H1 (cell line): ENCODE results near the gene RHOV. TPM values are rescaled to one million over a fixed set of nuclear protein-coding genes. Genes with fewer than 3 reads are reported as not detected.

Experiments used
- CTCF ChIA-PET: fragments of 300-600 bp; sonication (Branson Sonifier 250); formaldehyde crosslinking; loops from one replicate; lab custom pipeline; 2021; ENCODE audit not compliant: partially characterized antibody; lab: Charles Lee
- POLR2A ChIA-PET: fragments of 300-600 bp; sonication (Branson Sonifier 250); formaldehyde crosslinking; loops from one replicate; lab custom pipeline; 2021; ENCODE audit warnings: inconsistent platforms; ENCODE audit not compliant: partially characterized antibody; lab: Charles Lee
- DNase-seq, 2 experiments: peaks; one replicate each; pipeline versions ENCODE4 v3.0.0 to v3.0.0-alpha.2; 2010 to 2022; ENCODE audit warnings: low spot score in 2 of 2, low read depth in 1 of 2, mixed read lengths in 1 of 2
- FAIRE-seq: peaks from 2 replicates; lab custom pipeline; 2011; peaks lifted over from hg19 to GRCh38; lab: Jason Lieb, UNC
- H2AFZ ChIP-seq: 2 replicates; pipeline ENCODE4 v1.8.1; 2012; ENCODE audit warnings: low read length, inconsistent platforms
- H2AK5ac ChIP-seq: 2 replicates; pipeline ENCODE4 v1.6.1; 2013; ENCODE audit warnings: low read depth, low read length
- H2BK120ac ChIP-seq: replicated peaks from 2 replicates; pipeline ENCODE3; 2013; ENCODE audit warnings: low read depth, low read length, inconsistent platforms
- H2BK12ac ChIP-seq: 2 replicates; pipeline ENCODE4 v1.6.1; 2013; ENCODE audit warnings: low read depth, low read length
- H2BK15ac ChIP-seq: 2 replicates; pipeline ENCODE4 v1.6.1; 2013; ENCODE audit warnings: low read length
- H2BK20ac ChIP-seq: 2 replicates; pipeline ENCODE4 v1.6.1; 2013; ENCODE audit warnings: low read length
- H2BK5ac ChIP-seq: 2 replicates; pipeline ENCODE4 v1.6.1; 2013; ENCODE audit warnings: low read depth, low read length
- H3K14ac ChIP-seq: 2 replicates; pipeline ENCODE4 v1.6.1; 2013; ENCODE audit warnings: inconsistent platforms; ENCODE audit not compliant: insufficient read length
- H3K18ac ChIP-seq: 2 replicates; pipeline ENCODE4 v1.6.1; 2013; ENCODE audit warnings: low read length; ENCODE audit errors: extremely low read depth
- H3K23ac ChIP-seq: 2 replicates; pipeline ENCODE4 v1.6.1; 2013; ENCODE audit warnings: inconsistent platforms; ENCODE audit not compliant: insufficient read length
- H3K23me2 ChIP-seq: 2 replicates; pipeline ENCODE4 v1.6.1; 2013; ENCODE audit warnings: low read depth, low read length
- H3K27ac ChIP-seq: 2 replicates; pipeline ENCODE4 v1.6.1; 2011; ENCODE audit warnings: low read depth, low read length, inconsistent platforms
- H3K27me3 ChIP-seq, 4 experiments: replicated peaks in 1 of 4; 1 replicate in 1 of 4; 2 replicates in 3 of 4; pipeline versions ENCODE4 v1.6.1 to v1.8.1; 2011 to 2013; ENCODE audit warnings: low read length in 3 of 4, mild to moderate bottlenecking in 3 of 4, inconsistent platforms in 2 of 4, mixed read lengths in 2 of 4, moderate library complexity in 1 of 4; ENCODE audit not compliant: control insufficient read depth in 3 of 4, insufficient read depth in 3 of 4; ENCODE audit errors: extremely low read depth in 1 of 4
- H3K36me3 ChIP-seq, 4 experiments: 2 replicates each; pipeline versions ENCODE4 v1.6.1 to v1.8.1; 2011 to 2013; ENCODE audit warnings: mild to moderate bottlenecking in 4 of 4, low read length in 3 of 4, moderate library complexity in 2 of 4, control low read depth in 1 of 4, inconsistent platforms in 1 of 4; ENCODE audit not compliant: insufficient read depth in 4 of 4, control insufficient read depth in 2 of 4
- H3K4ac ChIP-seq: replicated peaks from 2 replicates; pipeline ENCODE3; 2013; ENCODE audit warnings: low read length, low read depth, mixed read lengths, inconsistent platforms; ENCODE audit not compliant: insufficient read length
- H3K4me1 ChIP-seq, 4 experiments: replicated peaks in 1 of 4; 1 replicate in 1 of 4; 2 replicates in 3 of 4; pipeline versions ENCODE4 v1.6.1 to v1.8.1; 2011 to 2013; ENCODE audit warnings: low read length in 3 of 4, inconsistent platforms in 2 of 4, mixed read lengths in 1 of 4; ENCODE audit not compliant: insufficient read depth in 4 of 4, control insufficient read depth in 3 of 4
- H3K4me2 ChIP-seq, 2 experiments: 2 replicates each; pipeline versions ENCODE4 v1.6.1 to v1.8.1; 2011 to 2013; ENCODE audit warnings: low read depth in 2 of 2, low read length in 2 of 2, control low read depth in 1 of 2, inconsistent platforms in 1 of 2, mild to moderate bottlenecking in 1 of 2; ENCODE audit not compliant: insufficient read depth in 1 of 2
- H3K4me3 ChIP-seq, 4 experiments: fragments of 200-600, 300-600 bp in 1 of 4; sonication (generic), shearing (Covaris generic), sonication (Bioruptor Twin) in 1 of 4; 2 replicates each; pipeline versions ENCODE4 v1.5.1 to v1.8.1; 2011 to 2016; ENCODE audit warnings: low read length in 4 of 4, low read depth in 3 of 4, control low read depth in 2 of 4, inconsistent platforms in 2 of 4, mild to moderate bottlenecking in 2 of 4, mixed read lengths in 1 of 4, moderate library complexity in 1 of 4; ENCODE audit not compliant: insufficient read depth in 2 of 4; ENCODE audit errors: extremely low read depth in 1 of 4
- H3K56ac ChIP-seq: replicated peaks from 2 replicates; pipeline ENCODE3; 2013; ENCODE audit warnings: low read depth, mild to moderate bottlenecking, mixed read lengths, low read length, inconsistent platforms; ENCODE audit not compliant: insufficient read length
- H3K79me1 ChIP-seq: 2 replicates; pipeline ENCODE4 v1.6.1; 2013; ENCODE audit warnings: low read depth, low read length, control low read depth
- H3K79me2 ChIP-seq, 2 experiments: 2 replicates each; pipeline versions ENCODE4 v1.6.1 to v1.8.1; 2012 to 2013; ENCODE audit warnings: low read length in 2 of 2, mild to moderate bottlenecking in 2 of 2, inconsistent platforms in 1 of 2; ENCODE audit not compliant: insufficient read depth in 2 of 2, control insufficient read depth in 1 of 2
- H3K9ac ChIP-seq, 4 experiments: replicated peaks in 1 of 4; 1 replicate in 1 of 4; 2 replicates in 3 of 4; pipeline versions ENCODE4 v1.6.1 to v1.8.1; 2011 to 2013; ENCODE audit warnings: low read depth in 3 of 4, low read length in 3 of 4, control low read depth in 2 of 4, mild to moderate bottlenecking in 2 of 4, moderate library complexity in 2 of 4, inconsistent platforms in 1 of 4; ENCODE audit errors: extremely low read depth in 1 of 4
- H3K9me3 ChIP-seq, 2 experiments: 2 replicates each; pipeline versions ENCODE4 v1.6.1 to v1.8.1; 2012 to 2013; ENCODE audit warnings: mild to moderate bottlenecking in 2 of 2, moderate library complexity in 2 of 2, control low read depth in 1 of 2, inconsistent platforms in 1 of 2, low read depth in 1 of 2, low read length in 1 of 2, mixed read lengths in 1 of 2; ENCODE audit not compliant: insufficient read depth in 2 of 2
- H4K20me1 ChIP-seq, 2 experiments: replicated peaks in 1 of 2; 2 replicates each; pipeline versions ENCODE3 to v1.8.1; 2011 to 2013; ENCODE audit warnings: inconsistent platforms in 2 of 2, low read length in 2 of 2, mild to moderate bottlenecking in 1 of 2; ENCODE audit not compliant: insufficient read depth in 2 of 2, control insufficient read depth in 1 of 2
- H4K5ac ChIP-seq: 2 replicates; pipeline ENCODE4 v1.6.1; 2013; ENCODE audit warnings: low read length, low read depth, mixed read lengths, inconsistent platforms; ENCODE audit not compliant: insufficient read length
- H4K8ac ChIP-seq: 2 replicates; pipeline ENCODE4 v1.8.0; 2013; ENCODE audit warnings: mild to moderate bottlenecking, moderate library complexity, low read length, inconsistent platforms; ENCODE audit not compliant: insufficient read depth; ENCODE audit errors: extremely low read depth
- H4K91ac ChIP-seq: replicated peaks from 2 replicates; pipeline ENCODE3; 2013; ENCODE audit warnings: low read length, mixed read lengths, inconsistent platforms; ENCODE audit not compliant: insufficient read length
- CHD1 ChIP-seq: IDR thresholded peaks from 2 replicates; pipeline ENCODE4 v1.6.1; 2012; ENCODE audit warnings: low read depth, low read length, improper control_type of control experiment
- KDM4A ChIP-seq: IDR thresholded peaks from one replicate; pipeline ENCODE4 v1.7.1; 2012; ENCODE audit warnings: low read depth, mild to moderate bottlenecking, moderate library complexity, low read length, inconsistent platforms; ENCODE audit not compliant: severe bottlenecking
- NANOG ChIP-seq: IDR thresholded peaks from 2 replicates; pipeline ENCODE4 v1.6.1; 2011; ENCODE audit warnings: low read length, low read depth, mild to moderate bottlenecking, inconsistent platforms; ENCODE audit not compliant: insufficient read depth, poor library complexity, severe bottlenecking
- RAD21 ChIP-seq, 2 experiments: IDR thresholded peaks in 1 of 2; conservative IDR thresholded peaks in 1 of 2; 2 replicates each; pipeline ENCODE4 v1.6.1; 2011; ENCODE audit warnings: low read depth in 2 of 2, low read length in 2 of 2, improper control_type of control experiment in 1 of 2, inconsistent platforms in 1 of 2, mild to moderate bottlenecking in 1 of 2, moderate library complexity in 1 of 2
- RFX5 ChIP-seq: IDR thresholded peaks from 2 replicates; pipeline ENCODE4 v1.6.1; 2011; ENCODE audit warnings: low read depth, low read length, improper control_type of control experiment, borderline replicate concordance
- YY1 ChIP-seq: IDR thresholded peaks from 2 replicates; pipeline ENCODE4 v1.6.1; 2011; ENCODE audit warnings: low read depth, mild to moderate bottlenecking, low read length
- WGBS, 2 experiments: shearing (Covaris generic) in 1 of 2; methylation state at CpG; one replicate each; pipeline versions ENCODE4 v1.1.6 to v1.1.7; 2013 to 2015; ENCODE audit warnings: low lambda C conversion rate in 2 of 2, mixed read lengths in 2 of 2, inconsistent platforms in 1 of 2, low coverage in 1 of 2, missing lambda C conversion rate in 1 of 2; ENCODE audit not compliant: insufficient replicate concordance in 2 of 2, insufficient coverage in 1 of 2, insufficient read length in 1 of 2; ENCODE audit errors: extremely low coverage in 1 of 2, missing lambda C conversion rate in 1 of 2; 5-methylcytosine and 5-hydroxymethylcytosine counted together
- polyA plus RNA-seq, 7 experiments: library from polyadenylated mRNA; depleted of rRNA in 3 of 7; stranded (reverse) in 5 of 7; unstranded in 2 of 7; fragments of >200 nt in 5 of 7; fragments of 200-250 nt in 2 of 7; gene quantifications; 1 replicate in 5 of 7; 2 replicates in 1 of 7; 4 replicates in 1 of 7; pipeline versions ENCODE4 v1.2.1 to v1.2.3, GENCODE V29; 2011 to 2013; ENCODE audit warnings: missing spikeins in 2 of 7, mixed read lengths in 2 of 7
- total RNA-seq: library from RNA; stranded (reverse); fragmentation: NEBNext Ultra II Directional; extraction: Animal tissue kit (Norgen Biotek cat#: 25700); gene quantifications from 2 replicates; pipeline ENCODE4 v1.2.1, GENCODE V29; 2021

Gene RHOV
- total and polyA plus RNA-seq, 2 of the 8 experiments (the other 6 are each of a cell fraction or from before 2014, with no cell fraction given) = 1.5 to 2.7 TPM

GRCh38 chr15:40850576-40851112 is 23.4 kb downstream of the RHOV start:
- Histone ChIP-seq H2BK120ac (no peak overlapping the region), H2BK5ac (no peak overlapping the region), H2AK5ac (no peak overlapping the region), H3K18ac (no peak overlapping the region), H3K79me1 (peaks cover 23% of the 10 kb centered on the region), H3K4me1 (peaks cover 0 to 19% (median 10%) of the 10 kb centered on the region in 4 experiments; a peak in 6 of 7 replicates), H3K4me2 (no peak overlapping the region), H2BK20ac (no peak overlapping the region), H2AFZ (no peak overlapping the region), H4K5ac (no peak overlapping the region), H3K36me3 (peaks cover 17 to 47% (median 32%) of the 10 kb centered on the region in 4 experiments; a peak in 7 of 8 replicates), H3K14ac (no peak overlapping the region), H3K27ac (no peak overlapping the region), H3K27me3 (no peaks in the 10 kb centered on the region), H2BK12ac (no peak overlapping the region), H4K20me1 (peaks cover 8 to 19% of the 10 kb centered on the region in 2 experiments), H3K56ac (no peak overlapping the region), H3K4me3 (no peak overlapping the region), H4K91ac (no peak overlapping the region), H3K23ac (no peak overlapping the region), H2BK15ac (no peak overlapping the region), H3K9me3 (no peaks in the 10 kb centered on the region), H3K23me2 (no peaks in the 10 kb centered on the region; the same call in 1 of the 2 replicates), H3K79me2 (peaks cover 0 to 43% of the 10 kb centered on the region in 2 experiments; a peak in 2 of 4 replicates), H4K8ac (no peak overlapping the region), H3K4ac (no peak overlapping the region), H3K9ac (no peak overlapping the region)
- CTCF ChIA-PET = interaction anchor here (0.7 to 14.5 kb wide), 4 partner anchors 6 to 65 kb away, joined by 3 to 157 read pairs (median 4); partner anchors contain the start of gene VPS18
- no peak for FAIRE-seq
- TF ChIP-seq CHD1 (no peak), RFX5 (no peak), RAD21 (IDR thresholded peaks at IDR 0.05 in 1 of 2, conservative IDR thresholded peaks at IDR 0.05 in 1 of 2; ENCODE audit: low read depth in 2 of 2, low read length in 2 of 2) (no peak), KDM4A (no peak), YY1 (no peak), NANOG (no peak)
- POLR2A ChIA-PET = interaction anchor here (1.2 to 1.7 kb wide), 2 partner anchors 9 to 23 kb away, joined by 3 to 4 read pairs; partner anchors contain the start of gene RHOV
- no peak for DNase-seq
- 91% methylated on average over 8 of the region's 8 CpGs; no CpG with 5 or more reads in 1 of the 2 experiments for WGBS, 2 experiments
